CD8-positive, alpha-beta memory T cell (primary cell): ENCODE results near the gene CDK17. TPM values are rescaled to one million over a fixed set of nuclear protein-coding genes. Genes with fewer than 3 reads are reported as not detected.
"Not testable (repeated sequence)": the region's sequence is repeated elsewhere in the genome, so short reads cannot be mapped to it uniquely, and the experiment has no call there.

Source experiments
- CTCF ChIA-PET: fragments of 350-600 bp; sonication (Branson Sonifier 250); formaldehyde crosslinking; loops from one replicate; lab custom pipeline; 2021; ENCODE audit warnings: antibody characterized with exemption; lab: Charles Lee
- POLR2A ChIA-PET: fragments of 350-600 bp; sonication (Branson Sonifier 250); formaldehyde crosslinking; loops from one replicate; lab custom pipeline; 2021; ENCODE audit warnings: antibody characterized with exemption; lab: Charles Lee
- DNase-seq, 5 donors: peaks; one replicate each; pipeline versions ENCODE4 v3.0.0 to v3.0.0-alpha.2; 2020 to 2022; ENCODE audit warnings: mixed read lengths in 1 of 5
- H3K27ac ChIP-seq: one replicate; pipeline ENCODE4 v1.7.0; 2013; ENCODE audit warnings: low read depth, mild to moderate bottlenecking, low read length, moderate library complexity
- H3K27me3 ChIP-seq: 2 replicates; pipeline ENCODE4 v1.7.0; 2013; ENCODE audit warnings: low read length, mild to moderate bottlenecking; ENCODE audit not compliant: insufficient read depth, poor library complexity, severe bottlenecking
- H3K36me3 ChIP-seq: 2 replicates; pipeline ENCODE4 v1.7.0; 2013; ENCODE audit warnings: mild to moderate bottlenecking, low read length, moderate library complexity; ENCODE audit not compliant: insufficient read depth
- H3K4me1 ChIP-seq: 2 replicates; pipeline ENCODE4 v1.7.0; 2013; ENCODE audit warnings: mild to moderate bottlenecking, low read length, moderate library complexity; ENCODE audit not compliant: insufficient read depth
- H3K4me3 ChIP-seq: 2 replicates; pipeline ENCODE4 v1.7.0; 2013; ENCODE audit warnings: mild to moderate bottlenecking, low read length
- H3K9me3 ChIP-seq: 2 replicates; pipeline ENCODE4 v1.7.0; 2013; ENCODE audit warnings: mild to moderate bottlenecking, low read length
- H3K27ac Mint-ChIP-seq, 8 donors: one replicate each; pipeline ENCODE4 v1.8.0; 2020 to 2021; ENCODE audit warnings: mixed read lengths in 8 of 8, mild to moderate bottlenecking in 6 of 8, inconsistent platforms in 3 of 8, moderate library complexity in 3 of 8
- H3K27me3 Mint-ChIP-seq, 2 donors: one replicate each; pipeline ENCODE4 v1.8.0; 2020 to 2021; ENCODE audit warnings: mixed read lengths in 2 of 2, mild to moderate bottlenecking in 1 of 2, moderate library complexity in 1 of 2
- H3K36me3 Mint-ChIP-seq, 3 donors: one replicate each; pipeline ENCODE4 v1.8.0; 2020 to 2021; ENCODE audit warnings: mixed read lengths in 3 of 3, inconsistent platforms in 1 of 3, mild to moderate bottlenecking in 1 of 3
- H3K4me1 Mint-ChIP-seq, 3 donors: one replicate each; pipeline ENCODE4 v1.8.0; 2020 to 2021; ENCODE audit warnings: mixed read lengths in 3 of 3, inconsistent platforms in 1 of 3, mild to moderate bottlenecking in 1 of 3
- H3K4me3 Mint-ChIP-seq, 7 donors: one replicate each; pipeline ENCODE4 v1.8.0; 2020 to 2021; ENCODE audit warnings: mixed read lengths in 7 of 7, mild to moderate bottlenecking in 6 of 7, moderate library complexity in 4 of 7, inconsistent platforms in 2 of 7
- H3K9me3 Mint-ChIP-seq, 5 donors: one replicate each; pipeline ENCODE4 v1.8.0; 2020 to 2022; ENCODE audit warnings: mixed read lengths in 5 of 5, mild to moderate bottlenecking in 3 of 5, moderate library complexity in 2 of 5, inconsistent platforms in 1 of 5
- polyA plus RNA-seq: library from polyadenylated mRNA; unstranded; fragments of 300-500 nt; fragmentation: Illumina TruSeq; gene quantifications from one replicate; pipeline ENCODE4 v1.2.3, GENCODE V29; 2021
- total RNA-seq, 2 experiments: library from RNA; stranded (reverse); gene quantifications; one replicate each; pipeline ENCODE4 v1.2.3, GENCODE V29; 2021

CDK17 gene
- total and polyA plus RNA-seq, 3 experiments from 2014 or later = 34.6 to 40.0 (median 36.0) TPM

DNA sequence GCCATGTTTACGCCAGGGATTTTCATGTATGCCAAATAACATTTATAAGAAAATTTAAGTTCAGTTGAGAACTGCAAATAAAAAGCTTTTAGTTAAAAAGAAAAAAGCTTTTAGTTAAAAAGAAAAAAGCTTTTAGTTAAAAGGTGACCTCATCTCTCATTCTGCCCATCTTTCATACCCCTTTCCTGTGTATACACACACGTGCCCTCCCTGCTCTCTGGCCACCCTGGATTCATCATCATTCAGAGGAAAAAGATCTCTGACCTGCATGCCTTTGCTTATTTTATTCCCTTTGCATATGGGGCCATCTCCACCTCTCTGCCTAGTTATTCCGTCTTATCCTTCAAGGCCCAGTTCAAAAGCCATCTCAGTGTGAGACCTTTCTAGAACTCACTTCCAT is 38.1 kb upstream of the CDK17 start:
- Mint-ChIP-seq H3K4me1 (peaks cover 33 to 55% (median 44%) of the 10 kb centered on the region in 3 donors), H3K36me3 (peaks cover 0 to 8% (median 0%) of the 10 kb centered on the region in 3 donors), H3K27me3 (no peaks in the 10 kb centered on the region), H3K27ac (peak overlapping the region in 5 of 8 donors; percentile 10 to 84 (median 74)), H3K4me3 (no peak overlapping the region), H3K9me3 (peaks cover 0 to 4% (median 0%) of the 10 kb centered on the region in 5 donors)
- ChIA-PET CTCF (interaction anchor here (0.6 to 1.3 kb wide), 3 partner anchors 16 to 38 kb away, joined by 3 to 4 read pairs (median 3); partner anchors contain the start of gene CDK17), POLR2A (no interaction called here)
- H3K27me3 ChIP-seq = no peaks in the 10 kb centered on the region
- DNase-seq = no peak
- H3K4me3 ChIP-seq = no peak overlapping the region
- H3K4me1 ChIP-seq = peaks cover 28% of the 10 kb centered on the region
- no peaks in the 10 kb centered on the region for H3K36me3 ChIP-seq
- H3K27ac ChIP-seq = no peak overlapping the region
- H3K9me3 ChIP-seq = no peaks in the 10 kb centered on the region

DNA sequence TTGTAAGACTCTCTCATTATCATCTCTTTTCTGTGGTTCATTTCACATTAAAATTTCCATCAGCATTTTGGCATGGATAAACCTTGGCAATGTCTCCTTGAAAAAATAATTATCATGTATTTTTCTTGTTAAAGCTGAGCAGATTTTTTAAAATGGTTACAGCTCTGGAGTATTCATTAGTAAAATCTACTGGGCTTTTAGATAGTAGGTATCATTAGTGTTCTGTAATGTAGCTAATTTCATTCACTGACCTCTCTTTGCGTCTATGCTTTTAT is 36.9 kb upstream of the CDK17 start:
- Histone ChIP-seq H3K4me1 (peaks cover 27% of the 10 kb centered on the region), H3K27ac (no peak overlapping the region), H3K36me3 (no peaks in the 10 kb centered on the region), H3K27me3 (no peaks in the 10 kb centered on the region), H3K9me3 (no peaks in the 10 kb centered on the region), H3K4me3 (no peak overlapping the region)
- Mint-ChIP-seq H3K4me3 (no peak overlapping the region), H3K27me3 (no peaks in the 10 kb centered on the region), H3K36me3 (peaks cover 0 to 8% (median 0%) of the 10 kb centered on the region in 3 donors), H3K9me3 (peaks cover 0 to 4% (median 0%) of the 10 kb centered on the region in 5 donors), H3K4me1 (peaks cover 27 to 48% (median 35%) of the 10 kb centered on the region in 3 donors), H3K27ac (peak overlapping the region in 5 of 8 donors; percentile 5 to 93 (median 67))
- ChIA-PET CTCF (interaction anchor here (0.7 to 1.9 kb wide), 2 partner anchors 52 to 64 kb away, joined by 3 to 4 read pairs; partner anchors contain the start of gene CFAP54), POLR2A (no interaction called here)
- no peak for DNase-seq

DNA sequence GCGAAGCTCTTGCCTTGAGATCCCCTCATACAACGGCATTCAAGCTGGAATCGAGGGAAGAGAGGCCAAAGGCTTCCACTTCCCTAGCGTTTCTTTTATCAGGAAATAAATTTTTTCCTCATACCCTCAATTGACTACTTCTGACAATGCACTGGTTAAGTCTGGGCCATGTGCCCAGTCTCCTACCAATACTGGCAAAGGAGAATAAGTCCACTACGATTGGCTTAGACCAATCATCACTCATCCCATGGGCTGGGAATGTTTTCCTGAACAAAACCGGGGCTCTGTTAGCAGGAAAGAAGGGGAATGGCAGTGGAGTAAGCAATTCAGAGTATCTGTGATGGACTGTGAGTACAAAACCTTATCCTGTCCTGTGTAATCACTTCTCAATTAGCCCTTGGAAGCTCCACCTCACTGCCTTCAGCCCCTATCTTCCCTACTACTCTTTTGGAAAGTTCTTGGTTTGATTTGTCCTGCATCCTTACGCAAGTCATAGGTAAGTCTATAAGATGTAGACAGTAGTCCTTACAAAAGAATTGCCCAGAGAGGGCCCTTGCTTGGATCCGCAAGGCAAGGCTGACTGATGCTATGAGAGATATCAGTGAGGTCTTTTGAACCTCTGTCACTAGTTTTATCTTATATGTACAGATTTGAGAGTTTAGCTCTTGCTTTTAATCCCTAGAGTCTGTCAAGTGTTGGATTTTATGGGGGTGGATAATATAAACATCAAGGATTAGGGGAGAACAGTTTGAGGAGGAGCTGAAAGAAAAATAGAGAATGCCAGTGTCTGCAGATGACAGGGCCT is 36.3 kb upstream of the CDK17 start:
- POLR2A ChIA-PET = interaction anchor here (1.1 kb wide), 1 partner anchor 17 kb away, joined by 3 read pairs; no protein-coding TSS in a partner anchor
- no peak for DNase-seq

DNA sequence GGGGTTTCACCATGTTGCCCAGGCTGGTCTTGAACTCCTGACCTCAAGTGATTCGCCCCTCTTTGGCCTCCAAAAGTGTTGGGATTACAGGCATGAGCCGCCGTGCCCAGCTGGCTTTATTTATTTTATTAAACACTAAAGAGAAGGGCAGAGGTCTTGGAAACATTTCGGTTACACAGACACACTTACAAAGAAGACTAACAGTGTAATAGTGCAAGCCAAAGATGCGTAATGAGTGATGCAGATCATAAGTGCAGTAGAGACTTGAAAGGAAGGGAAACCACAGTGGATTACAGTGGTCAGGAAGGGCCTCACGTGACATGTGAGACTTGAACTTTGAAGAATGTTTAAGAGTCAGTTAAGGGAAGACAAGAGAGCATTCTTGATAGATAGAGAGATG is 33.9 kb upstream of the CDK17 start:
- no peaks in the 10 kb centered on the region for H3K36me3 Mint-ChIP-seq
- no peaks in the 10 kb centered on the region for H3K36me3 ChIP-seq
- no peaks in the 10 kb centered on the region for H3K9me3 Mint-ChIP-seq
- no peaks in the 10 kb centered on the region for H3K9me3 ChIP-seq
- H3K4me1 Mint-ChIP-seq = peaks cover 20 to 34% (median 31%) of the 10 kb centered on the region in 3 donors
- peak overlapping the region; percentile 4 to 59 (median 49) for H3K4me3 Mint-ChIP-seq
- H3K27me3 Mint-ChIP-seq = no peaks in the 10 kb centered on the region
- peaks cover 20% of the 10 kb centered on the region for H3K4me1 ChIP-seq
- POLR2A ChIA-PET = interaction anchor here (0.7 to 1.0 kb wide), 3 partner anchors 9 to 134 kb away, joined by 3 to 7 read pairs (median 6); no protein-coding TSS in a partner anchor
- CTCF ChIA-PET = interaction anchor here (1.0 to 1.4 kb wide), 4 partner anchors 12 to 57 kb away, joined by 3 to 6 read pairs (median 6); partner anchors contain the start of gene CFAP54
- no peak overlapping the region for H3K4me3 ChIP-seq
- H3K27ac Mint-ChIP-seq = peak overlapping the region; percentile 39 to 93 (median 84)
- no peaks in the 10 kb centered on the region for H3K27me3 ChIP-seq
- peak overlapping the region; percentile 44 for H3K27ac ChIP-seq
- peak; percentile 64 to 89 (median 87) for DNase-seq

More for the DNA sequence above, 36.3 kb upstream of the CDK17 start:
- no peaks in the 10 kb centered on the region for H3K27me3 ChIP-seq
- Mint-ChIP-seq H3K4me3 (no peak overlapping the region), H3K4me1 (peaks cover 22 to 43% (median 29%) of the 10 kb centered on the region in 3 donors), H3K27ac (peak overlapping the region in 6 of 8 donors; percentile 5 to 93 (median 72)), H3K27me3 (no peaks in the 10 kb centered on the region), H3K36me3 (peaks cover 0 to 2% (median 0%) of the 10 kb centered on the region in 3 donors), H3K9me3 (no peaks in the 10 kb centered on the region)
- no peak overlapping the region for H3K4me3 ChIP-seq
- no peak overlapping the region for H3K27ac ChIP-seq
- H3K9me3 ChIP-seq = no peaks in the 10 kb centered on the region
- H3K4me1 ChIP-seq = peaks cover 21% of the 10 kb centered on the region
- no peaks in the 10 kb centered on the region for H3K36me3 ChIP-seq
- CTCF ChIA-PET = interaction anchor here (0.7 to 2.0 kb wide), 3 partner anchors 9 to 64 kb away, joined by 3 to 6 read pairs (median 4); partner anchors contain the start of gene CFAP54

DNA sequence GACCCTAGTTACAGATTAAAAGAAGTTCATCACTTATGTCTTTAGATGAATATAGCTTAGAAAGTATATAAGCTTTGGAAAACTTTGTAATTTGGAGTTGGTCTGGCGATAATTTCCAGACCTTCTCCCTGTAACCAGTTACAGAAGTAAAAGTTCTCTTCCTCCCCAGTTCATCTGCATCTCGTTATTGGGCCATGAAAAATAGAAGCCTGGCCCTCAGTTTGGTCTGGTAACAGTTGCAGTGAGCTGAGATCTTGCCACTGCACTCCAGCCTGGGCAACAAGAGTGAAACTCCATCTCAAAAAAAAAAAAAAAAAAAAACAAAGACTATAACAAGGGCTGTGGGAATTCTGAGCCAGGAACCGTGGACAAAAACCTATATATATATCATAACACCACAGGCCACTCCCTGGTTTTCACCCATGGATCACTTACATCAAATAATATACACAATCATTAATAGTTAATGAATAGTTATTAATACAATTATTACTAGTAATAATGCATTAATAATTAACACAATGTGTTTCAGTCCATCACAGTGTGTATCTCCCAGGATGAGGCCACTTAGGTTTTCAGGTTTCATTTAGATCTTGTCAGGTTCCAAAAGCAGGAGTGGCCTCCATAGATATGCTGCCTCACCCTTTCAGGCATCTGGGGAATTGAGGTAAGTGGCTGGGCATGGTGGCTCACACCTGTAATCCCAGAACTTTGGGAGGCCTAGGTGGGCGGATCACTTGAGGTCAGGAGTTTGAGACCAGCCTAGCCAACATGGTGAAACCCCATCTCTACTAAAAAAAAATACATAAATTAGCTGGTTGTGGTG is 32.5 kb upstream of the CDK17 start:
- DNase-seq, H3K9me3 Mint-ChIP-seq, H3K4me3 ChIP-seq, H3K9me3 ChIP-seq, H3K4me3 Mint-ChIP-seq, H3K27me3 Mint-ChIP-seq, H3K27ac ChIP-seq, H3K27me3 ChIP-seq, H3K36me3 Mint-ChIP-seq, H3K36me3 ChIP-seq: not testable (repeated sequence)
- peak overlapping the region in 5 of 8 donors; percentile 68 to 84 (median 73) for H3K27ac Mint-ChIP-seq
- POLR2A ChIA-PET = interaction anchor here (0.6 to 0.7 kb wide), 3 partner anchors 12 to 53 kb away, joined by 3 to 15 read pairs (median 4); no protein-coding TSS in a partner anchor
- peaks cover 20% of the 10 kb centered on the region for H3K4me1 ChIP-seq
- H3K4me1 Mint-ChIP-seq = peaks cover 16 to 31% (median 30%) of the 10 kb centered on the region in 3 donors
- CTCF ChIA-PET = interaction anchor here (0.8 to 1.3 kb wide), 3 partner anchors 14 to 57 kb away, joined by 3 to 4 read pairs (median 4); partner anchors contain the start of genes CDK17 and CFAP54

DNA sequence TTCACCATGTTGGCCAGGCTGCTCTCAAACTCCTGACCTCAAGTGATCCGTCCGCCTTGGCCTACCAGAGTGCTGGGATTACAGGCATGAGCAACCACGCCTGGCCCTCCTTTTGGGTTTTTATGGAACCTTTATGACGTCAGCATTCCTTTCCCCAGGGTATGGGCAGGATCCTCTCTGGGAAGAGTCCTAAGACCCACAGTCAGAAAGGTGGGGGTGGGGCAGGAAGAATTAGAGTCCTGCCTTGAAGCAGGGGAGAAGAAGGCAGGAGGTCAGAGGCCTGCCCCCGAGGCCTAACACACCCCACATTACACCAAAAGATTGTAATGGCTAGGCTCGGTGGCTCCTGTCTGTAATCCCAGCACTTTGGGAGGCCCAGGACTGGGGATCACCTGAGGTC is 30.8 kb upstream of the CDK17 start:
- no peaks in the 10 kb centered on the region for H3K9me3 ChIP-seq
- H3K4me3 ChIP-seq = no peak overlapping the region
- Mint-ChIP-seq H3K4me1 (peaks cover 12 to 31% (median 23%) of the 10 kb centered on the region in 3 donors), H3K4me3 (no peak overlapping the region), H3K27ac (peak overlapping the region in 2 of 8 donors; percentile 23 to 33), H3K27me3 (peaks cover 0 to 2% of the 10 kb centered on the region in 2 donors), H3K36me3 (no peaks in the 10 kb centered on the region), H3K9me3 (peaks cover 0 to 2% (median 0%) of the 10 kb centered on the region in 5 donors)
- no peaks in the 10 kb centered on the region for H3K27me3 ChIP-seq
- no peak overlapping the region for H3K27ac ChIP-seq
- H3K4me1 ChIP-seq = peaks cover 20% of the 10 kb centered on the region
- CTCF ChIA-PET = interaction anchor here (1.3 to 1.9 kb wide), 2 partner anchors 12 to 14 kb away, joined by 4 to 5 read pairs; no protein-coding TSS in a partner anchor
- POLR2A ChIA-PET = no interaction called here
- no peaks in the 10 kb centered on the region for H3K36me3 ChIP-seq
- DNase-seq = no peak

DNA sequence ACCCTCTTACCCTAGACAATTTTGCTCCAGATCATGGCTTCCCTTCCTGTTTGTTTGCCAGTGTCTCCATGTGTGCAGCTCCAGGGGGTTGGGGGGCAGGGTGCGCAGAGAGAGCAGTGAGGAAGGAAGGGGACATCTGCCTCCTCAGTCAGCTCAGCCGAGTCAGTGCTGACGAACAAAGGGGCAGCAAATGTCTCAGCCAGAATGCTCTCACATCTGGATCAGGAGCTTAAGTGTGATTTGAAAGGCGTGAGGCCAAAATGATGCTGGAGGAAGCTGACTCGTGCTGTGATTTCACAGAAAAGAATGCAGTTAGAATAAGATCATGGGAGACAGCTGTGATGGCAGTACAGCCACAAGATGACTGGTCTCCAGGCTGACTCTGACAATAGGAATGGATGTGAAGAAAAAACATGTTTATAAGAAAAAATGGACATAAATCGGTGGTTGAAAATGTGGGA is 27.1 kb upstream of the CDK17 start:
- Mint-ChIP-seq H3K4me3 (no peak overlapping the region), H3K27me3 (peaks cover 0 to 3% of the 10 kb centered on the region in 2 donors), H3K36me3 (no peaks in the 10 kb centered on the region), H3K4me1 (peaks cover 2 to 19% (median 14%) of the 10 kb centered on the region in 3 donors), H3K9me3 (peaks cover 0 to 2% (median 0%) of the 10 kb centered on the region in 5 donors), H3K27ac (peak overlapping the region; percentile 2 to 87 (median 64))
- H3K27me3 ChIP-seq = no peaks in the 10 kb centered on the region
- H3K36me3 ChIP-seq = no peaks in the 10 kb centered on the region
- ChIA-PET POLR2A (no interaction called here), CTCF (no interaction called here)
- H3K27ac ChIP-seq = no peak overlapping the region
- no peak for DNase-seq
- H3K4me3 ChIP-seq = no peak overlapping the region
- no peaks in the 10 kb centered on the region for H3K9me3 ChIP-seq
- H3K4me1 ChIP-seq = no peaks in the 10 kb centered on the region
